HepG2 (cell line): Measurements from ENCODE around the gene TNK1. TPM values are rescaled to one million over a fixed set of nuclear protein-coding genes. Genes with fewer than 3 reads are reported as not detected.

Experiments
- HES4 ChIP-seq: sonication (generic); formaldehyde crosslinking; IDR thresholded peaks from 2 replicates; pipeline ENCODE4 v1.9.0; 2021; ENCODE audit warnings: mild to moderate bottlenecking, missing genetic modification reagents, borderline replicate concordance
- HNF4G ChIP-seq, 2 experiments: sonication (generic) in 1 of 2; formaldehyde crosslinking in 1 of 2; IDR thresholded peaks; 2 replicates each; pipeline versions ENCODE4 v1.4.0 to v1.6.1; 2011 to 2020; ENCODE audit warnings: borderline replicate concordance in 2 of 2, low read depth in 2 of 2, mild to moderate bottlenecking in 2 of 2, low read length in 1 of 2, missing genetic modification reagents in 1 of 2, moderate library complexity in 1 of 2
- RXRB ChIP-seq: IDR thresholded peaks from 2 replicates; pipeline ENCODE4 v1.6.1; 2016; ENCODE audit warnings: borderline replicate concordance, missing genetic modification reagents, missing compliant biosample characterization
- ZNF263 ChIP-seq: sonication (generic); formaldehyde crosslinking; IDR thresholded peaks from 2 replicates; pipeline ENCODE4 v1.4.0; 2020; ENCODE audit warnings: missing genetic modification reagents
- ZNF343 ChIP-seq: sonication (generic); formaldehyde crosslinking; IDR thresholded peaks from 2 replicates; pipeline ENCODE4 v1.4.0; 2020; ENCODE audit warnings: mild to moderate bottlenecking, missing genetic modification reagents
- polyA plus RNA-seq, 8 experiments: library from polyadenylated mRNA; depleted of rRNA in 3 of 8; stranded (reverse) in 7 of 8; unstranded in 1 of 8; fragments of >200 nt; fragmentation: Illumina TruSeq in 4 of 8; extraction: Trizol in 4 of 8; gene quantifications; 2 replicates each; pipeline versions ENCODE4 v1.2.1 to v1.2.3, GENCODE V29; 2011 to 2016; ENCODE audit warnings: low read depth in 4 of 8, missing spikeins in 1 of 8, mixed read lengths in 1 of 8; ENCODE audit not compliant: insufficient read depth in 1 of 8
- total RNA-seq, 5 experiments: library from RNA; depleted of rRNA; stranded (reverse); fragments of >200 nt; fragmentation: Illumina TruSeq; extraction: Trizol; gene quantifications; 2 replicates each; pipeline ENCODE4 v1.2.3, GENCODE V29; 2016; ENCODE audit warnings: low read depth in 1 of 5
- TF ChIP-seq, protein P1 (sequence below): sonication (generic); formaldehyde crosslinking; IDR thresholded peaks from 2 replicates; pipeline ENCODE4 v1.5.0; 2020; ENCODE audit warnings: mild to moderate bottlenecking, missing genetic modification reagents, borderline replicate concordance
- TF ChIP-seq, protein P2 (sequence below): sonication (generic); formaldehyde crosslinking; IDR thresholded peaks from 2 replicates; pipeline ENCODE4 v1.4.0; 2020; ENCODE audit warnings: missing genetic modification reagents, borderline replicate concordance
- TF ChIP-seq, protein P3 (sequence below): sonication (generic); formaldehyde crosslinking; IDR thresholded peaks from 2 replicates; pipeline ENCODE4 v1.8.0; 2022; ENCODE audit warnings: missing genetic modification reagents, mild to moderate bottlenecking, moderate library complexity, borderline replicate concordance
- TF ChIP-seq, protein P4 (sequence below): sonication (generic); formaldehyde crosslinking; IDR thresholded peaks from 2 replicates; pipeline ENCODE4 v1.8.0; 2022; ENCODE audit warnings: missing genetic modification reagents, mild to moderate bottlenecking, inconsistent platforms, borderline replicate concordance

Gene TNK1
- total and polyA plus RNA-seq, 2 of the 13 experiments (the other 11 are each of a cell fraction or from before 2014, with no cell fraction given): 2.0 to 3.5 TPM

DNA sequence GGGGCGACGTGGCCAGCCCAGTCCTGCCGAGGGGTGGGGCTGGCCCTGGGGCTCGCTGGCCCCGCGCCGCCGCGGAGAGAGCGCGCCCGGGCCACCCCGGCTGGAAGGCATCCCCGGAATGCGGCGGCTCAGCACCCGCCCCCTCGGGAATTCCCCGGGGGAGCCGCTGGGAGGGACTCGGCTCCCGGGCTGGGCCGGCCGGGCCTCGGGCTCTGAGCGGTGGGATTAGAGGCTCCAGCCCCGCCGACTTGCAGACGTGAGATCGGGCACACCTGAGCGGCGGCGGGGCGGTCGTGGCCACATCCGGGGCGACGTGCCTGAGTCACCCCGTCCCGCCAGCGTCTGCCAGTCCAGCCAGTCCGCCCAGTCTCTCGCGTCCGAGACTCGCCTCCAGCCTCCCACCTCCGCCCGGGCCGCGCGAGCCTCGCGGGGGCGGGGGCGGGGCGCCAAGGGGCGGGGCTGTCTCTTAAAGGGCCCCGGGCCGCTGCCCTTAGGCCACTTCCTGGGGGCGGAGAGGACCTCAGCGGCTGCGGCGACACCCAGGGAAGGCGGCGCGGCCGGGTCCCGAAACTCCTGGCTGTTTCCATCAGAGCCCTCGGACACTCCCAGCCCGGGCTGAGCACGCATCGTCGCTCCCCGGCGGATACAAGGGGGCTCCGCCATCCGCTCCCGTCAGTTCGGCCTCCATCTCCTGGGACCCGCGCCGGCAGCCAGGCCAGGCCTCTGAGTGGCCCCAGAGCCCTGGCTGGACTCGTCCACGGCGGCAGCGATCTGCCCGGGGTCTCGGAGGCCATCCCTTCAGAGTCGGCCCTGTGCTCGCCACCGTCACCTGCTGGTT, 29.0 kb upstream of the TNK1 start, which contains the start of gene KCTD11 (continued):
- TF ChIP-seq HNF4G (IDR thresholded peaks at IDR 0.05; ENCODE audit: borderline replicate concordance, low read depth, low read length) (peak; percentile 39; the same call in 1 of the 2 replicates), HNF4G (CRISPR knock-in tag; IDR thresholded peaks at IDR 0.05; ENCODE audit: borderline replicate concordance, low read depth) (no peak; the same call in 1 of the 2 replicates), RXRB (CRISPR knock-in tag) (peak; percentile 26; the same call in 1 of the 2 replicates), HES4 (no peak), ZNF343 (CRISPR knock-in tag) (no peak), ZNF263 (peak; percentile 51; the same call in 1 of the 2 replicates)
- TF ChIP-seq, protein P1, sequence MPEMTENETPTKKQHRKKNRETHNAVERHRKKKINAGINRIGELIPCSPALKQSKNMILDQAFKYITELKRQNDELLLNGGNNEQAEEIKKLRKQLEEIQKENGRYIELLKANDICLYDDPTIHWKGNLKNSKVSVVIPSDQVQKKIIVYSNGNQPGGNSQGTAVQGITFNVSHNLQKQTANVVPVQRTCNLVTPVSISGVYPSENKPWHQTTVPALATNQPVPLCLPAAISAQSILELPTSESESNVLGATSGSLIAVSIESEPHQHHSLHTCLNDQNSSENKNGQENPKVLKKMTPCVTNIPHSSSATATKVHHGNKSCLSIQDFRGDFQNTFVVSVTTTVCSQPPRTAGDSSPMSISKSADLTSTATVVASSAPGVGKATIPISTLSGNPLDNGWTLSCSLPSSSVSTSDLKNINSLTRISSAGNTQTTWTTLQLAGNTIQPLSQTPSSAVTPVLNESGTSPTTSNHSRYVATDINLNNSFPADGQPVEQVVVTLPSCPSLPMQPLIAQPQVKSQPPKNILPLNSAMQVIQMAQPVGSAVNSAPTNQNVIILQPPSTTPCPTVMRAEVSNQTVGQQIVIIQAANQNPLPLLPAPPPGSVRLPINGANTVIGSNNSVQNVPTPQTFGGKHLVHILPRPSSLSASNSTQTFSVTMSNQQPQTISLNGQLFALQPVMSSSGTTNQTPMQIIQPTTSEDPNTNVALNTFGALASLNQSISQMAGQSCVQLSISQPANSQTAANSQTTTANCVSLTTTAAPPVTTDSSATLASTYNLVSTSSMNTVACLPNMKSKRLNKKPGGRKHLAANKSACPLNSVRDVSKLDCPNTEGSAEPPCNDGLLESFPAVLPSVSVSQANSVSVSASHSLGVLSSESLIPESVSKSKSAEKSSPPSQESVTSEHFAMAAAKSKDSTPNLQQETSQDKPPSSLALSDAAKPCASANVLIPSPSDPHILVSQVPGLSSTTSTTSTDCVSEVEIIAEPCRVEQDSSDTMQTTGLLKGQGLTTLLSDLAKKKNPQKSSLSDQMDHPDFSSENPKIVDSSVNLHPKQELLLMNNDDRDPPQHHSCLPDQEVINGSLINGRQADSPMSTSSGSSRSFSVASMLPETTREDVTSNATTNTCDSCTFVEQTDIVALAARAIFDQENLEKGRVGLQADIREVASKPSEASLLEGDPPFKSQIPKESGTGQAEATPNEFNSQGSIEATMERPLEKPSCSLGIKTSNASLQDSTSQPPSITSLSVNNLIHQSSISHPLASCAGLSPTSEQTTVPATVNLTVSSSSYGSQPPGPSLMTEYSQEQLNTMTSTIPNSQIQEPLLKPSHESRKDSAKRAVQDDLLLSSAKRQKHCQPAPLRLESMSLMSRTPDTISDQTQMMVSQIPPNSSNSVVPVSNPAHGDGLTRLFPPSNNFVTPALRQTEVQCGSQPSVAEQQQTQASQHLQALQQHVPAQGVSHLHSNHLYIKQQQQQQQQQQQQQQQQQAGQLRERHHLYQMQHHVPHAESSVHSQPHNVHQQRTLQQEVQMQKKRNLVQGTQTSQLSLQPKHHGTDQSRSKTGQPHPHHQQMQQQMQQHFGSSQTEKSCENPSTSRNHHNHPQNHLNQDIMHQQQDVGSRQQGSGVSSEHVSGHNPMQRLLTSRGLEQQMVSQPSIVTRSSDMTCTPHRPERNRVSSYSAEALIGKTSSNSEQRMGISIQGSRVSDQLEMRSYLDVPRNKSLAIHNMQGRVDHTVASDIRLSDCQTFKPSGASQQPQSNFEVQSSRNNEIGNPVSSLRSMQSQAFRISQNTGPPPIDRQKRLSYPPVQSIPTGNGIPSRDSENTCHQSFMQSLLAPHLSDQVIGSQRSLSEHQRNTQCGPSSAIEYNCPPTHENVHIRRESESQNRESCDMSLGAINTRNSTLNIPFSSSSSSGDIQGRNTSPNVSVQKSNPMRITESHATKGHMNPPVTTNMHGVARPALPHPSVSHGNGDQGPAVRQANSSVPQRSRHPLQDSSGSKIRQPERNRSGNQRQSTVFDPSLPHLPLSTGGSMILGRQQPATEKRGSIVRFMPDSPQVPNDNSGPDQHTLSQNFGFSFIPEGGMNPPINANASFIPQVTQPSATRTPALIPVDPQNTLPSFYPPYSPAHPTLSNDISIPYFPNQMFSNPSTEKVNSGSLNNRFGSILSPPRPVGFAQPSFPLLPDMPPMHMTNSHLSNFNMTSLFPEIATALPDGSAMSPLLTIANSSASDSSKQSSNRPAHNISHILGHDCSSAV (CRISPR knock-in tag): no peak
- TF ChIP-seq, protein P2, sequence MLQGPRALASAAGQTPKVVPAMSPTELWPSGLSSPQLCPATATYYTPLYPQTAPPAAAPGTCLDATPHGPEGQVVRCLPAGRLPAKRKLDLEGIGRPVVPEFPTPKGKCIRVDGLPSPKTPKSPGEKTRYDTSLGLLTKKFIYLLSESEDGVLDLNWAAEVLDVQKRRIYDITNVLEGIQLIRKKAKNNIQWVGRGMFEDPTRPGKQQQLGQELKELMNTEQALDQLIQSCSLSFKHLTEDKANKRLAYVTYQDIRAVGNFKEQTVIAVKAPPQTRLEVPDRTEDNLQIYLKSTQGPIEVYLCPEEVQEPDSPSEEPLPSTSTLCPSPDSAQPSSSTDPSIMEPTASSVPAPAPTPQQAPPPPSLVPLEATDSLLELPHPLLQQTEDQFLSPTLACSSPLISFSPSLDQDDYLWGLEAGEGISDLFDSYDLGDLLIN (CRISPR knock-in tag): peak; percentile 69; the same call in 1 of the 2 replicates
- TF ChIP-seq, protein P3, sequence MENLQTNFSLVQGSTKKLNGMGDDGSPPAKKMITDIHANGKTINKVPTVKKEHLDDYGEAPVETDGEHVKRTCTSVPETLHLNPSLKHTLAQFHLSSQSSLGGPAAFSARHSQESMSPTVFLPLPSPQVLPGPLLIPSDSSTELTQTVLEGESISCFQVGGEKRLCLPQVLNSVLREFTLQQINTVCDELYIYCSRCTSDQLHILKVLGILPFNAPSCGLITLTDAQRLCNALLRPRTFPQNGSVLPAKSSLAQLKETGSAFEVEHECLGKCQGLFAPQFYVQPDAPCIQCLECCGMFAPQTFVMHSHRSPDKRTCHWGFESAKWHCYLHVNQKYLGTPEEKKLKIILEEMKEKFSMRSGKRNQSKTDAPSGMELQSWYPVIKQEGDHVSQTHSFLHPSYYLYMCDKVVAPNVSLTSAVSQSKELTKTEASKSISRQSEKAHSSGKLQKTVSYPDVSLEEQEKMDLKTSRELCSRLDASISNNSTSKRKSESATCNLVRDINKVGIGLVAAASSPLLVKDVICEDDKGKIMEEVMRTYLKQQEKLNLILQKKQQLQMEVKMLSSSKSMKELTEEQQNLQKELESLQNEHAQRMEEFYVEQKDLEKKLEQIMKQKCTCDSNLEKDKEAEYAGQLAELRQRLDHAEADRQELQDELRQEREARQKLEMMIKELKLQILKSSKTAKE (CRISPR knock-in tag): peak; percentile 85; the same call in 1 of the 2 replicates
- TF ChIP-seq, protein P4, sequence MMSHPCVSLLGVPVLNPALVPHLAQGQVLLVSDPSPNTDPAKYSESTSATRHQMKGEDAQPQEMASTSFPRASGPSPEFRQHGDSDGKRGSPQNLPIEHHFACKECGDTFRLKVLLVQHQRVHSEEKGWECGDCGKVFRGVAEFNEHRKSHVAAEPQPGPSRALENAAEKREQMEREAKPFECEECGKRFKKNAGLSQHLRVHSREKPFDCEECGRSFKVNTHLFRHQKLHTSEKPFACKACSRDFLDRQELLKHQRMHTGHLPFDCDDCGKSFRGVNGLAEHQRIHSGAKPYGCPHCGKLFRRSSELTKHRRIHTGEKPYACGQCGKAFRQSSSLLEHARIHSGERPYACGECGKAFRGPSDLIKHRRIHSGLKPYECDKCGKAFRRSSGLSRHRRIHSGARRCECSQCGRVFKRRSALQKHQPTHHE (CRISPR knock-in tag): peak; percentile 77
